A549 (cell line): ENCODE data around the gene PDE8B.
"Not testable (repeated sequence)": the region's sequence is repeated elsewhere in the genome, so short reads cannot be mapped to it uniquely, and the experiment has no call there.

Source experiments
- CEBPB ChIP-seq, 2 experiments: fragments of >200 bp in 1 of 2; sonication (Bioruptor Twin) in 1 of 2; formaldehyde crosslinking in 1 of 2; IDR thresholded peaks; 2 replicates each; pipeline ENCODE4 v1.6.1; 2012 to 2016
- POLR2A ChIP-seq: IDR thresholded peaks from 2 replicates; pipeline ENCODE4 v1.6.1; 2012; ENCODE audit warnings: mild to moderate bottlenecking, low read length
- TF ChIP-seq, protein P1 (sequence below): fragments of 250-450 bp; sonication (Bioruptor Pico); IDR thresholded peaks from 2 replicates; pipeline ENCODE4 v1.5.0; 2020; ENCODE audit warnings: low read depth, mild to moderate bottlenecking, moderate library complexity

DNA sequence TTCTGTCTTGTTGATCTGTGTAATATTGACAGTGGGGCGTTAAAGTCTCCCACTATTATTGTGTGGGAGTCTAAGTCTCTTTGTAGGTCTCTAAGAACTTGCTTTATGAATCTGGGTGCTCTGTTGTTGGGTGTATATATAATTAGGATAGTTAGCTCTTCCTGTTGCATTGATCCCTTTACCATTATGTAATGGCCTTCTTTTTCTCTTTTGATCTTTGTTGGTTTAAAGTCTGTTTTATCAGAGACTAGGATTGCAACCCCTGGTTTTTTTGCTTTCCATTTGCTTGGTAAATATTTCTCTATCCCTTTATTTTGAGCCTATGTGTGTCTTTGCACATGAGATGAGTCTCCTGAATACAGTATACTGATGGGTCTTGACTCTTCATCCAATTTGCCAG, 175.9 kb downstream of the PDE8B start:
- not testable (repeated sequence) for TF ChIP-seq POLR2A; CEBPB (IDR thresholded peaks at IDR 0.05)
- TF ChIP-seq, protein P1, sequence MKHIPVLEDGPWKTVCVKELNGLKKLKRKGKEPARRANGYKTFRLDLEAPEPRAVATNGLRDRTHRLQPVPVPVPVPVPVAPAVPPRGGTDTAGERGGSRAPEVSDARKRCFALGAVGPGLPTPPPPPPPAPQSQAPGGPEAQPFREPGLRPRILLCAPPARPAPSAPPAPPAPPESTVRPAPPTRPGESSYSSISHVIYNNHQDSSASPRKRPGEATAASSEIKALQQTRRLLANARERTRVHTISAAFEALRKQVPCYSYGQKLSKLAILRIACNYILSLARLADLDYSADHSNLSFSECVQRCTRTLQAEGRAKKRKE (CRISPR knock-in tag) = not testable (repeated sequence)
